ENCODE data around the gene SLC9A5. TPM values are rescaled to one million over a fixed set of nuclear protein-coding genes. Genes with fewer than 3 reads are reported as not detected.

The SLC9A5 gene
- total and polyA plus RNA-seq, 4 donors: 0.05 to 0.25 (median 0.09) TPM; not detected in 1

- TF ChIP-seq GABPA (IDR thresholded peaks at IDR 0.05 in 1 of 2, conservative IDR thresholded peaks at IDR 0.05 in 1 of 2) (no peak), YY1 (IDR thresholded peaks at IDR 0.05) (no peak)
These were observed 28.7 kb downstream of the SLC9A5 start (continued) for GRCh38 chr16:67277294-67277998.

GRCh38 chr16:67277999-67278772 is 29.4 kb downstream of the SLC9A5 start:
- no peak for DNase-seq (ENCODE audit: low spot score)
- H3K36me3 ChIP-seq (ENCODE audit: control insufficient read depth in 4 of 4, insufficient read depth in 3 of 4, low read depth in 1 of 4, low read length in 3 of 4): no peaks in the 10 kb centered on the region
- no peaks in the 10 kb centered on the region for H3K9me3 ChIP-seq (ENCODE audit: control insufficient read depth in 4 of 4, low read length in 3 of 4)
- WGBS: 80% methylated on average over 13 of the region's 13 CpGs
- no peak overlapping the region for H3K27ac ChIP-seq (ENCODE audit: low read depth in 1 of 2, low read length in 2 of 2)
- TF ChIP-seq MAX (IDR thresholded peaks at IDR 0.05): no peak
- H3K4me1 ChIP-seq (ENCODE audit: control insufficient read depth in 4 of 4, insufficient read depth in 4 of 4, low read length in 3 of 4): no peaks in the 10 kb centered on the region
- H3K9ac ChIP-seq (ENCODE audit: low read depth in 1 of 2, low read length in 2 of 2): no peak overlapping the region
- no peaks in the 10 kb centered on the region for H3K27me3 ChIP-seq (ENCODE audit: control insufficient read depth in 4 of 4, insufficient read depth in 4 of 4, low read length in 3 of 4)
- H3K4me3 ChIP-seq (ENCODE audit: low read depth in 1 of 3, low read length in 3 of 3): no peak overlapping the region

- no peaks in the 10 kb centered on the region for H3K27me3 ChIP-seq (ENCODE audit: control insufficient read depth in 4 of 4, insufficient read depth in 4 of 4, low read length in 3 of 4)
- no peak overlapping the region for H3K27ac ChIP-seq (ENCODE audit: low read depth in 1 of 2, low read length in 2 of 2)
- no peak for TF ChIP-seq FOXA1 (IDR thresholded peaks at IDR 0.05)
- TF ChIP-seq SP1 (IDR thresholded peaks at IDR 0.05): no peak
- TF ChIP-seq RXRA (IDR thresholded peaks at IDR 0.05): no peak
- TF ChIP-seq JUND (IDR thresholded peaks at IDR 0.05): no peak
- peak; percentile 50 for DNase-seq (ENCODE audit: low spot score)
- no peaks in the 10 kb centered on the region for H3K4me1 ChIP-seq (ENCODE audit: control insufficient read depth in 4 of 4, insufficient read depth in 4 of 4, low read length in 3 of 4)
- no peaks in the 10 kb centered on the region for H3K9me3 ChIP-seq (ENCODE audit: control insufficient read depth in 4 of 4, low read length in 3 of 4)
- WGBS: 8% methylated on average over 42 of the region's 42 CpGs
- peak overlapping the region in 2 of 3 donors; percentile 26 to 55 for H3K4me3 ChIP-seq (ENCODE audit: low read depth in 1 of 3, low read length in 3 of 3)
- no peak overlapping the region for H3K9ac ChIP-seq (ENCODE audit: low read depth in 1 of 2, low read length in 2 of 2)
- H3K36me3 ChIP-seq (ENCODE audit: control insufficient read depth in 4 of 4, insufficient read depth in 3 of 4, low read depth in 1 of 4, low read length in 3 of 4): no peaks in the 10 kb centered on the region
These were observed 30.1 kb downstream of the SLC9A5 start for GRCh38 chr16:67278773-67279295.

- H3K27ac ChIP-seq (ENCODE audit: low read depth in 1 of 2, low read length in 2 of 2): no peak within 1 kb of the TSS
- peak; percentile 80 for DNase-seq (ENCODE audit: low spot score)
- no peak within 1 kb of the TSS for H3K9ac ChIP-seq (ENCODE audit: low read depth in 1 of 2, low read length in 2 of 2)
- no peaks in the 10 kb centered on the region for H3K4me1 ChIP-seq (ENCODE audit: control insufficient read depth in 4 of 4, insufficient read depth in 4 of 4, low read length in 3 of 4)
- H3K9me3 ChIP-seq (ENCODE audit: control insufficient read depth in 4 of 4, low read length in 3 of 4): no peaks in the 10 kb centered on the region
- peak within 1 kb of the TSS in 2 of 3 donors; percentile 26 to 55 for H3K4me3 ChIP-seq (ENCODE audit: low read depth in 1 of 3, low read length in 3 of 3)
- TF ChIP-seq JUND (IDR thresholded peaks at IDR 0.05) (no peak), CTCF (IDR thresholded peaks at IDR 0.05; ENCODE audit: low read depth, low read length, missing input control) (peak; percentile 52), RAD21 (IDR thresholded peaks at IDR 0.05) (peak in 1 of 2 donors; percentile 40)
- WGBS: 32% methylated on average over 83 of the region's 83 CpGs
- no peaks in the 10 kb centered on the region for H3K36me3 ChIP-seq (ENCODE audit: control insufficient read depth in 4 of 4, insufficient read depth in 3 of 4, low read depth in 1 of 4, low read length in 3 of 4)
- no peaks in the 10 kb centered on the region for H3K27me3 ChIP-seq (ENCODE audit: control insufficient read depth in 4 of 4, insufficient read depth in 4 of 4, low read length in 3 of 4)
These were observed 30.7 kb downstream of the SLC9A5 start, which contains the start of gene PLEKHG4 for GRCh38 chr16:67279296-67280089. Gene PLEKHG4, plus strand, starts transcription at chr16:67279532. Its CDS starts 513 bp downstream, at chr16:67280045.
